Measurements from ENCODE around the gene EEA1. TPM values are rescaled to one million over a fixed set of nuclear protein-coding genes. Genes with fewer than 3 reads are reported as not detected.

EEA1 gene
- total and polyA plus RNA-seq, 12 donors: 2.5 to 36.9 (median 21.4) TPM

- Histone ChIP-seq H3K4me1 (replicated peaks in 1 of 2) (no peaks in the 10 kb centered on the region), H3K27me3 (no peaks in the 10 kb centered on the region), H3K27ac (no peak overlapping the region), H3K9me3 (replicated peaks in 1 of 3) (peaks cover 0 to 1% (median 0%) of the 10 kb centered on the region in 3 donors), H3K36me3 (replicated peaks in 1 of 2) (peaks cover 0 to 21% of the 10 kb centered on the region in 2 donors), H3K4me3 (no peak overlapping the region)
- intact Hi-C loops (cut with DNase I): loop anchor here in 1 of 2 donors (10.0 kb wide), 1 partner anchor 615 kb away; no protein-coding TSS in a partner anchor
- 60 to 73% (median 69%) methylated on average over 1 of the region's 1 CpG for WGBS, 4 donors
- TF ChIP-seq POLR2A (IDR thresholded peaks at IDR 0.05): no peak
- TF ChIP-seq CTCF (IDR thresholded peaks at IDR 0.05): no peak
- DNase-seq: no peak
Observed at GRCh38 chr12:92779902-92780301, 149.2 kb downstream of the EEA1 start.

- H3K27ac ChIP-seq: no peak overlapping the region
- no peaks in the 10 kb centered on the region for H3K27me3 ChIP-seq
- WGBS, 4 donors: 83 to 88% (median 84%) methylated on average over 3 of the region's 3 CpGs
Observed at GRCh38 chr12:92778525-92778924, 150.6 kb downstream of the EEA1 start.

GRCh38 chr12:92775416-92775815 lies 153.7 kb downstream of the EEA1 start:
- Histone ChIP-seq H3K4me3 (no peak overlapping the region), H3K36me3 (replicated peaks in 1 of 2) (peaks cover 0 to 21% of the 10 kb centered on the region in 2 donors), H3K9me3 (replicated peaks in 1 of 3) (peaks cover 0 to 12% (median 0%) of the 10 kb centered on the region in 3 donors), H3K27me3 (no peaks in the 10 kb centered on the region), H3K4me1 (replicated peaks in 1 of 2) (peaks cover 0 to 7% of the 10 kb centered on the region in 2 donors), H3K27ac (no peak overlapping the region)
- DNase-seq: no peak
- intact Hi-C loops (cut with DNase I): no loop called here
- TF ChIP-seq CTCF (IDR thresholded peaks at IDR 0.05) (no peak), POLR2A (IDR thresholded peaks at IDR 0.05) (no peak)

More at GRCh38 chr12:92778525-92778924, 150.6 kb downstream of the EEA1 start:
- TF ChIP-seq CTCF (IDR thresholded peaks at IDR 0.05) (no peak), POLR2A (IDR thresholded peaks at IDR 0.05) (no peak)
- Histone ChIP-seq H3K9me3 (replicated peaks in 1 of 3) (peaks cover 0 to 9% (median 0%) of the 10 kb centered on the region in 3 donors), H3K4me1 (replicated peaks in 1 of 2) (no peaks in the 10 kb centered on the region), H3K4me3 (no peak overlapping the region), H3K36me3 (replicated peaks in 1 of 2) (peaks cover 0 to 21% of the 10 kb centered on the region in 2 donors)
- no peak for DNase-seq
- intact Hi-C loops (cut with DNase I): no loop called here

- Histone ChIP-seq H3K9me3 (replicated peaks in 1 of 3) (peaks cover 0 to 12% (median 0%) of the 10 kb centered on the region in 3 donors), H3K4me3 (no peak overlapping the region), H3K4me1 (replicated peaks in 1 of 2) (peaks cover 0 to 7% of the 10 kb centered on the region in 2 donors), H3K27ac (no peak overlapping the region), H3K36me3 (replicated peaks in 1 of 2) (peaks cover 0 to 2% of the 10 kb centered on the region in 2 donors), H3K27me3 (no peaks in the 10 kb centered on the region)
- 24 to 42% (median 29%) methylated on average over 1 of the region's 1 CpG for WGBS, 4 donors
- no peak for TF ChIP-seq CTCF (IDR thresholded peaks at IDR 0.05)
- no peak for TF ChIP-seq POLR2A (IDR thresholded peaks at IDR 0.05)
- DNase-seq: no peak
- intact Hi-C loops (cut with DNase I): no loop called here
Observed at GRCh38 chr12:92771001-92771400, 158.1 kb downstream of the EEA1 start.
